Lung microvascular endothelial cell (primary cell): ENCODE results near the gene CDKN1C. TPM values are rescaled to one million over a fixed set of nuclear protein-coding genes. Genes with fewer than 3 reads are reported as not detected.

Experiments
- DNase-seq, 2 donors: peaks; one replicate each; pipeline versions ENCODE4 v3.0.0 to v3.0.0-alpha.2; 2010; ENCODE audit warnings: low read depth in 2 of 2
- total RNA-seq: library from RNA; depleted of rRNA; stranded (reverse); fragments of >200 nt; gene quantifications from 2 replicates; pipeline ENCODE4 v1.2.1, GENCODE V29; 2014

The CDKN1C gene
- total RNA-seq = 18.7 and 119 TPM in 2 replicates

- peak; percentile 75 to 94 for DNase-seq
Observed at GRCh38 chr11:2885678-2886081, at the start of gene CDKN1C. TSS of gene CDKN1C (minus strand) at chr11:2885775. CDS start at chr11:2885456, 319 bp downstream.

GRCh38 chr11:2934611-2935239 is 49.1 kb upstream of the CDKN1C start:
- DNase-seq = no peak

GRCh38 chr11:2934021-2934550 is 48.5 kb upstream of the CDKN1C start:
- DNase-seq = no peak

- DNase-seq = peak; percentile 34 to 69
Observed at GRCh38 chr11:2933375-2934020, 47.9 kb upstream of the CDKN1C start.

- DNase-seq = peak in 1 of 2 donors; percentile 52
Observed at GRCh38 chr11:2932850-2933251, 47.3 kb upstream of the CDKN1C start.

- no peak for DNase-seq
Observed at GRCh38 chr11:2931771-2932738, 46.5 kb upstream of the CDKN1C start.

- no peak for DNase-seq
Observed at GRCh38 chr11:2931420-2931746, 45.8 kb upstream of the CDKN1C start.

GRCh38 chr11:2930704-2931419 is 45.3 kb upstream of the CDKN1C start:
- DNase-seq = peak; percentile 64 to 78

- DNase-seq = peak; percentile 29 to 64
Observed at GRCh38 chr11:2929950-2930703, 44.6 kb upstream of the CDKN1C start.

GRCh38 chr11:2929531-2929949 is 44.0 kb upstream of the CDKN1C start:
- peak; percentile 42 to 79 for DNase-seq

GRCh38 chr11:2928605-2929530 is 43.3 kb upstream of the CDKN1C start, which contains the start of gene PHLDA2:
TSS of gene PHLDA2 (minus strand) at chr11:2929420. CDS start at chr11:2929364, 56 bp downstream.
- DNase-seq = peak; percentile 43 to 80

- DNase-seq = peak in 1 of 2 donors; percentile 36
Observed at GRCh38 chr11:2927851-2928604, 42.5 kb upstream of the CDKN1C start.

GRCh38 chr11:2927121-2927800 is 41.7 kb upstream of the CDKN1C start:
- no peak for DNase-seq

- DNase-seq = no peak
Observed at GRCh38 chr11:2926611-2927051, 41.1 kb upstream of the CDKN1C start.

- DNase-seq = no peak
Observed at GRCh38 chr11:2924821-2925675, 39.5 kb upstream of the CDKN1C start.

- no peak for DNase-seq
Observed at GRCh38 chr11:2924381-2924780, 38.8 kb upstream of the CDKN1C start.
